GM20431 (cell line): Measurements from ENCODE around the gene MYBPC1.
"Not testable (repeated sequence)": the region's sequence is repeated elsewhere in the genome, so short reads cannot be mapped to it uniquely, and the experiment has no call there.

ENCODE experiments used
- in situ Hi-C: fragments of 300-500 bp; cut with MseI, MboI; formaldehyde crosslinking; loops from one replicate; pipeline ENCODE4 v1.15.0; 2020; ENCODE audit warnings: low sequenced_read_pairs; ENCODE audit not compliant: unreplicated experiment

Gene MYBPC1

GRCh38 chr12:101650346-101651117 lies 55.8 kb downstream of the MYBPC1 start:
- in situ Hi-C loops = no loop called here

DNA sequence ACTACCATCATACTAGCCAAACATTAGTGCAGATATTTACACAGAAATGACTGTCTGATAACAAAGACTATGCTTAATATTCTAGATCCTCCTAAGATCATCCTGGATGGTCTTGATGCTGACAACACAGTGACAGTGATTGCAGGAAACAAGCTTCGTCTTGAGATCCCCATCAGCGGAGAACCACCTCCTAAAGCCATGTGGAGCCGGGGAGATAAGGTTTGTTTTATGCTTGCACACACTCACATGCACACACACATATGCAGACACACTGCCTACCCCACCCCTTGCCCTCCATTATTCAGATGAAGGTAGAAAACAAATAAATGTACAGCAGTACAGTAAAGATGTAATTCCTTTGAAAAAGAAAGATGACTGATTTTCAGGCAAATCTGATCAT lies 58.3 kb downstream of the MYBPC1 start:
- in situ Hi-C loops = no loop called here

DNA sequence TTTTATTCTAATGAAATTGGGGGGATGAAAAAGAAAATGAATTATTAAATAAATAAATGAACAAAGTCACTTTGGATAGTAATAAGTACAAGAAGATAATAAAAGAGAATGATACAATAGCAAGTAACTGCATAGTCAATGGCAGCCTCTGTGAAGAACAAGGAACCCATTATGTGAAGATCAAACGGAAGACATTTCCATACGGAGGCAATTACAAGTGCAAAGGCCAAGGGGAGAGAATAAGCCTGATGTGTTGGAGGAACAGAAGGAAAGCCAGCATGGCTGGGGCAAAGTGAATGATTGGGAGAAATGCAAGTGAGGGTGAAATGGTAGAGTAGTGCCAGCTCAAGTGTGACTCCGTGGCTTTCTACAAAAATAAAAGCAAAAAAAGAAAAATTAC lies 58.7 kb downstream of the MYBPC1 start:
- in situ Hi-C loops = no loop called here

DNA sequence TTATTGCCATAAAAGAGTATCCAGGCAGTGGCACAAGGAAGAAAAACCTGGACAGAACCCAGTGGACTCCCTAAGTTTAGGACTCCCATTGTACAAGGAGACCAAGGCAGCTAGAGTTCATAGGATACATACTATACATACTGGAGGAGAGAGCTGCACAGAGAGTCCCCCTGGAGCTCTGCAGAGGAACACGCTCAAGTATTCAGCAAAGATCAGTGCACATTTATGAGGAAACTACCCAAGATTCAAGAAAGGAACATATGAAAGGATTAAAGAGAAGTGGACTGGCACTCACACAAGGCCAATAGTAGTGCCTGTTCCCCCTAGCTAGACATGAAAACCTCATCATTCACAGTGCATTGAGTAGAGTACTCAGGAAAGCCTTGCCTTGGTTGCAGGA lies 59.7 kb downstream of the MYBPC1 start:
- in situ Hi-C loops = no loop called here

DNA sequence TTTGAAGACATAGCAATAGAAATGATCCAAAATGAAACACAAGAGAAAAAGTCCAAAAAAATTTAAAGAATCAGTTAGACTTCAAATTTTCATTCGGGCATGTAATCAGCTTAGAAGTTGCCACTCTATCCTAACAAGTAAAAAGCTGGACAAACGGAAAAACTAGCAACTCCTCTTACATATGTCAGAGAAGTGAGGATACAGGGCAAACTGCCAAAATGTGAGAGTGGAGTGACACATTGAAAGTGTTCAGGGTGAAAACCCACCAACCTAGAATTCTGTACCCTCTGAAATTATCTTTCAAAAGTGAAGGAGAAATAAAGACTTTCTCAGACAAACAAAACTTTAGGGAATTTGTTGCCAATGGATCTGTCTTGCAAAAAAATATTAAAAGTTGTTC lies 60.6 kb downstream of the MYBPC1 start:
- in situ Hi-C loops = no loop called here

- in situ Hi-C loops = not testable (repeated sequence)
These were observed 65.9 kb downstream of the MYBPC1 start for GRCh38 chr12:101660662-101661061.

- in situ Hi-C loops = no loop called here
These were observed 68.5 kb downstream of the MYBPC1 start for GRCh38 chr12:101663298-101663697.

DNA sequence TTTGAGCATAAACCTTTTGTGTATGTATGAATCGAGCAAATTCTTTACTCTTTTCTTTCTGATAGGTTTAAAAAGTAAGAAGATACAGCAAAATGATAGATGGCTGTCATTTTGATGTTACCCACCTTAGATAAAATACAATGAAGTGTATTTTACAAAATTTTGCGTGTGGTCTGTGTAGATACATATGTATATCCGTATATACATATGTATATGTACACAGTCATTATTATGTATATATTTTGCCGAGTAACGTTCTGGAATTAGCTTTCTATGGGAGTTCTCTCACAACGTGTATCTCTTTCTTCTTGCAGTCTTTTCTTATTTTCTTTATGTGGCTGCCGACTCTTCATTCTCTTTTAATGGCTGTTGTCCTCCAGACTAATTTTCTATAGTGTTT lies 70.2 kb downstream of the MYBPC1 start:
- in situ Hi-C loops = no loop called here

GRCh38 chr12:101666052-101666728 lies 71.4 kb downstream of the MYBPC1 start:
- in situ Hi-C loops = no loop called here

GRCh38 chr12:101667591-101667990 lies 72.8 kb downstream of the MYBPC1 start:
- in situ Hi-C loops = no loop called here

GRCh38 chr12:101670007-101670671 lies 75.4 kb downstream of the MYBPC1 start:
- in situ Hi-C loops = no loop called here

GRCh38 chr12:101671157-101671791 lies 76.5 kb downstream of the MYBPC1 start:
- in situ Hi-C loops = no loop called here

DNA sequence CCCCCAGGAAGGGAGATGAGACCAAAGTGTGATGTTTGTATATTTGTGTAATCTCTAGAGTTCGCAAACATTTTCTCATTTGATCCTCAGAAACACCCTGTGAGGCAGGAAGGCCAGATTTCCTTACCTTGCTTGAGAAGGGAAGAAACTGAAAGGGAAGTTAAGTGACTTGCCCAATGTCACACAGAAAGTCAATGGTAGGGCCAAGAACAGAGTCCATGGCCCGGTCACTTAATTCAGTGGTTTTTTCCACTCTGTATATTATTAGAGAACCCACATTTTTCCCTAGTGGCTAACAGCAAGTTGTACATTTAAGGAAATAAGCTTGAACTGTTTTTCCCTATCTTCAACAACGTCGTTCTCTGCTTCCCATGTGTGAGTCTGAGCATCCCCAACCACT lies 77.1 kb downstream of the MYBPC1 start:
- in situ Hi-C loops = no loop called here

GRCh38 chr12:101675555-101675954 lies 80.8 kb downstream of the MYBPC1 start:
- in situ Hi-C loops = no loop called here

DNA sequence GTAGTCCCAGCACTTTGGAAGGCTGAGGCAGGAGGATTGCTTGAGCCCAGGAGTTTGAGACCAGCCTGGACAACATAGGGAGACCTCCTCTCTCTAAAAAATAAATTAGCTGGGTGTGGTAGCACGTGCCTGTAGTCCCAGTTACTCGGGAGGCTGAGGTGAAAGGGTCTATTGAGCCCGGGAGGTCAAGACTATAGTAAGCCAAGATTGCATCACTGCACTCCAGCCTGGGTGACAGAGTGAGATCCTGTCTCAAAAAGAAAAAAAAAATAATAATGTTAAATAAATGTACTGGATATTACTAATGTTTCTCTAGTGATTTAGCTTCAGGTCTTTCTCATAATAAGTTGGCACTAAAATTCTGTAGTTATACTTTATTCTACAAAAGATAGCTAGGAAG lies 81.7 kb downstream of the MYBPC1 start:
- in situ Hi-C loops = not testable (repeated sequence)

DNA sequence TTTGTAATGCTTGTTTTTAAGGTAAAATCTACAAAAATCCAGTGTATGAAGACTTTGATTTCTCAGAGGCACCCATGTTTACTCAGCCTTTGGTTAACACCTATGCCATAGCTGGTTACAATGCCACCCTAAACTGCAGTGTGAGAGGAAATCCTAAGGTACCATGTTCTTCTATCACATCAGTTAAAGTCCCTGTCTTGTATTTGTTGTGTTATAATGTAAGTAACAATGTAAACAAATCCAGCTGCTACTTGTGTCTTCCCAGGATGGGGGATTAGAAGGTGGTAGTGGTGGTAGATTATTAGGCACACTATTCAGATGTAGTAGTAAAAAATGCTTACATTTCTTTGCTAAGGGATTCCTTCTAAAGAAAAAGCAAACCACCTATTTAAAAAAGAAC lies 83.3 kb downstream of the MYBPC1 start:
- in situ Hi-C loops = no loop called here

GRCh38 chr12:101680240-101680639 lies 85.5 kb downstream of the MYBPC1 start:
- in situ Hi-C loops = no loop called here

GRCh38 chr12:101680647-101681046 lies 85.9 kb downstream of the MYBPC1 start:
- in situ Hi-C loops = no loop called here

GRCh38 chr12:101681627-101682026 lies 86.9 kb downstream of the MYBPC1 start:
- in situ Hi-C loops = not testable (repeated sequence)

- in situ Hi-C loops = no loop called here
These were observed 90.3 kb downstream of the MYBPC1 start for GRCh38 chr12:101685092-101685491.

DNA sequence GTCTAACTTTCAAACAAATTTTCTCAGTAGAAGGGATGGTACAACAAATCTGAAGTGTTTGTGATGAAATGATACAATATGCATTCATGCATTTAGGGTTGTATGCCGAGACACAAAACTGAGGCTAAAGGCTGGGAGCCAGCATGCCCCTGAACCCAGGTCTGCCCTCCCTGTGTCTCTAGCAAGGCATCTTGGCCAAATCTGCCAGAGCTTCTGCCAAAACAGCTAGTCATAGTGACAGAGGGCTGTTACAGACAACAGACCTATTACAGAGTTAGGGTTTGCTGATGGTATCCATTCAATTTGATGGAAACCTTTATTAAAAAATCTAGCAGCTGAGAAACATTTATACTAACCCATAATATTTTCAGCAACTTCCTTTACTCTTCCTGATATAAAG lies 91.4 kb downstream of the MYBPC1 start:
- in situ Hi-C loops = no loop called here
